ENCODE data around the gene LDLRAP1.
"Not testable (repeated sequence)": the region's sequence is repeated elsewhere in the genome, so short reads cannot be mapped to it uniquely, and the experiment has no call there.

The LDLRAP1 gene, protein sequence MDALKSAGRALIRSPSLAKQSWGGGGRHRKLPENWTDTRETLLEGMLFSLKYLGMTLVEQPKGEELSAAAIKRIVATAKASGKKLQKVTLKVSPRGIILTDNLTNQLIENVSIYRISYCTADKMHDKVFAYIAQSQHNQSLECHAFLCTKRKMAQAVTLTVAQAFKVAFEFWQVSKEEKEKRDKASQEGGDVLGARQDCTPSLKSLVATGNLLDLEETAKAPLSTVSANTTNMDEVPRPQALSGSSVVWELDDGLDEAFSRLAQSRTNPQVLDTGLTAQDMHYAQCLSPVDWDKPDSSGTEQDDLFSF

GRCh38 chr1:25543425-25544242 is at the start of gene LDLRAP1:
TSS of gene LDLRAP1 (plus strand) at chr1:25543606. CDS start at chr1:25543699, 93 bp downstream.
- DNase-seq (ENCODE audit: low spot score): peak; percentile 95

DNA sequence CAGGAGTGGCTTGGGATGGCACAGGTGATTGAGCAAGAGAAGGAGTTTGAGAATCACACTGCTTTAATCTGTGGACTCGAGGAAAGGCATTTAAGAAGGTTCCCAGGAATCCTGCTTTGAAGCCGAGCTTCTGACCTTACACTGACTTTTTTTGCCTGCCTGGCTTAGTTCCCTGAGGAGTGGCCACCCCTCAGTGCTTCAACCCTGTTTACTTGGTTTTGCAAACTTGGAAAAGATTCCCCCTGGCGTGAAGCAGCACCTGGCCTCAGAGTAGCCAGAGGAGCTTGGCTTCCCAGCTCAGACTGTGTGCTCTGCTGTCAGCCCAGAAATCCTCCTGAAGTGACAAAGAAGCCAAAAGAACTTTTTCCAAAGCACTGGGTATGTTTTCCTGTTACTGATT is 48.5 kb upstream of the LDLRAP1 start:
- no peak for DNase-seq (ENCODE audit: low spot score)

DNA sequence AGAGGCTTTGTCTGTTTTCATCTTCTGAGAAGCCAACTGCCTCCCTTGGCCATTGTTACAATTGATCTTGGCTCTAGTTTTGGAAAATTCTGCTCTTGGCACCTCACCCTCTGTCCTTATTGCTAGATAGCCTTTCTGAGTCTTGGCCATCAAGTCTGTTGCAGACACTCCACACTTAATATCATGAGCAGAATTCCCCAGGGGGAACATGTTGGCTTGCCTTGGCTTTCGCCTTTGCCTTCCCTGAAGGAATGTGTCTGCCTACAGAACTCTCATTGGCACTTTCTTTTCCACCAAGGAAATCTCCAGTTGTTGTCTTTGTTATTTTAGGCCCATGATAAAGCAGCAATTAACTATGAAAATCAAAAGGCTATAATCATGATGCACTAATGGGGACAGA is 42.7 kb upstream of the LDLRAP1 start:
- no peak for DNase-seq (ENCODE audit: low spot score)

DNA sequence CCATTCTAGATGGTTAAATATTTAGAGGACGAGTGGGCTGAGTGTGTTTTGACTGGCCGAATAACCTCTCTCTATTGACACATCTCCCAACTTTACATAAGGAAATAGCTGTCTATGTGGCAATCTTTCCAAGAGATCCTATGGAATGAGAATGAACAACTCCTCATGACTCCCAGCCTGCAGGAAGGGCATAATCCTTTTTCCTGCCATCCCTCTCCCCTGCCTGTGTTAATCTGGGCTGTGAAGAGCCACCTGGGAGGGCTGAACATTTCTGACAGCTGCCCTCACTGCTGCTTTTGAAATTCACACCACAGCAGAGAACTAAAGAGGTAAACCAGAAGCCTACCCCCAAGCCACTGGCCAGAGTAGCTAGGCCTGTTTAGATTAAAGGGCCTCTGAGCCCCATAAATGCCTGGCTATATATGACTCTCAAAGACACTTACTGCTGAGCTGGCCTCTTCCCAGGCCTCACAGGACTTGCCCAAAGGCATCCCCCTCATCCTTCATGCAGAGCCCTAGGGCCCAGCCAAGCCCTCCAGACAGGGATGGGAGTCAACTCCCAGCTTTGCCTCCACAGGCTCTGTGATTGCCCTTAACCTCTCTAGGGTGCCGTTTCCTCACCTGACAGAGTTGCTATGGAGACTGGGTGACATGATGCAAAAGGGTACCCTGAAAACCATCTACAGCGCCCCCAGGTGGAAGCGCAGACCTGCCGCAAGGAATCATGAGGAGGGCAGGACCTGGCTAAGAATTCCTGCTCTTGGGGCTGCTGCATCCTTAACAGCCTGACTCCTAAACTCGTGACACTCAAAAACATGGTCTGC is 42.0 kb upstream of the LDLRAP1 start:
- DNase-seq (ENCODE audit: low spot score): peak; percentile 32

DNA sequence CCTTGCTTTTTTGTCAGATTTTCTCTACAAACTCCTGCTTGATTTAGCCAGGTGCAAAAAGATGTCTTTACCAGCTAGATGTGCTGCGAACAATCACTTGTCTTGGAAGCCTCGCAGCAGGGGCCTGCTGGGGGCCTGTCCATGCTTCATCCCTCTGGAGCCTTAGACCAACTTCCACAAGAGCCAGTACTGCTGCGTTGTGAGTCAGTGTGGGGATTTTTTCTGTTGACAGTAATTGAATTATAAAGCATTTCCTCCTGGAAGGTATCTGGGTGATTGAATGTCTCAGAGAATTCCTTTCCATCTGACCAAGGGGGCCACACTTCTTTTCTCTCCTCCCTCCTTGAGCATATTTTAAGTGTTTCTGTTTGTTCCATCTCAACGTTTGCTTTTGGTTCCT is 40.4 kb upstream of the LDLRAP1 start:
- DNase-seq (ENCODE audit: low spot score): no peak

- DNase-seq (ENCODE audit: low spot score): peak; percentile 51
These were observed 39.6 kb upstream of the LDLRAP1 start for GRCh38 chr1:25503551-25504426.

DNA sequence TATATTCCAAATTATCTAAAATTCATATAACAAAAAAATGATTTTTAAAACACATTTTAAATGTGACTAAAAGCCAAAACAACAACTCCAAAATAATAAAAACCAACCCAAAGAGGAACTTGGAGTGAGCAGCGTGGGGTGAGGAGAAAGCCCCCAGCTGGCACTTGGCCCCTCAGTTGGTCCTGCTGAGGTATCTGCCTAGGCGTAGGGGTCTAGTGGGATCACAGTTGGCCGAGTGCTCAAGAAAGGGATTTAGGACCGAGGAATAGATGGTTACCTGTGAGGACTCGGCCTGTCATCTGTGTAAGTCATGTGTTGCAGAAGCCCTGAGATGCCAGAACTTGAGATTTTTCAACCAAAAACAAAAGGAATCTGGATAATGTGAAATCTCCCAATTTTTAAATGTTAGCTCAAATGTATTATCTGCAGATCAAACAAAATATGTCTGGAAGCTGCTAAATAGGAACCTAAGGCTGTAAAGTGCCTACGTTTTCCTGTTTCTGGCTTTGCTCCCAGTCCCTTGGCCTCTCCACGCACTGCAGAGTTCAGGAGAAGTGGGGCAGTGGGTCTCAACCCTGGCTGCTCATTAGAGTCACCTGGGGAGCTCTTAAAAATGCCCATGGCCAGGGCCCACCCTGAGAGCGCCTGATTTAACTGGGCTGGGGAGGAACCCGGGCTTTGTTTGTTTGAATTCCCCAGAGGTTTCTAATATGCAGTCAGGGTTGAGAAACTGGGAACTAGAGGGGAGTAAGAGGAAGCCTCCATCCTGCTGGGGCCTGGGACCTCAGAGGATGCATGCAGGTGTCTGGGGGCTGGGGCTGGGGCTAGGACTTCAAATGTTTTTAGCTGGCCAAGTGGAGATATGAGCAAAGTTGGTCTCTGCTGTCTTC is 38.5 kb upstream of the LDLRAP1 start:
- DNase-seq (ENCODE audit: low spot score): no peak

DNA sequence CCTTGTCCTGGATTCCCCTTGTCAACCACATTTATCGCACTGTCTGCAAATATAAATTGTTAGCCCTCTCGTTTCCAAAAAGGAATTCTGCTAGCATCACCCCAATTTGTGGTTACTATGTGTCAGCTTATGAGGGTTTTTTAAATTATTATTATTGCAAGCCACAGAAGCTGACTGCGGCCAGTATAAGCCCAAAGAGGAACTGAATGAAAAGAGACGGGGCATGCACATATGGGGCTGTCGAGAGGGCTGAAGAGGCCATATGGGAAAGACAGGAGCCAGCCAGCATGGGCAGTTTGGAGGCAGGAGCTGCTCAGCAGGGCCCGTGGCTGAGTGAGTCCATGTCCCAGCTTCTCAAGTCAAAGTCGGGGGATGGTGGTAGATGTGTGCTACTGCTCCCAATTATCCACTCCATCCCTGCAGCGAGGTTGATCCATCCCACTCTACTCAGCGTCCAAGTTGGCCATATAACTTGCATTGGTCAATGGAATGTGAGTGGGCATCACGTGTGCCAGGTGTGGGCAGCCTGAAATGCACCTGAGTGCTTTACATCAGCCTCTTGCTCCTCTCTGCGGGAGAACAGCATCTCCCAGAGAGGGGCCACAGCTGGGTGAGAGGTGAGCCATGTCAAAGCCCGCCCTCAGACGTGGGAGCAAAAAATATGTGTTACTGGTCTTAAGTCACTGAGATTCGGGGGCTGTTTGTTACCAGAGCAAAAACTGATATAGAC is 37.6 kb upstream of the LDLRAP1 start:
- no peak for DNase-seq (ENCODE audit: low spot score)

GRCh38 chr1:25506566-25507463 is 36.6 kb upstream of the LDLRAP1 start:
- DNase-seq (ENCODE audit: low spot score): not testable (repeated sequence)

DNA sequence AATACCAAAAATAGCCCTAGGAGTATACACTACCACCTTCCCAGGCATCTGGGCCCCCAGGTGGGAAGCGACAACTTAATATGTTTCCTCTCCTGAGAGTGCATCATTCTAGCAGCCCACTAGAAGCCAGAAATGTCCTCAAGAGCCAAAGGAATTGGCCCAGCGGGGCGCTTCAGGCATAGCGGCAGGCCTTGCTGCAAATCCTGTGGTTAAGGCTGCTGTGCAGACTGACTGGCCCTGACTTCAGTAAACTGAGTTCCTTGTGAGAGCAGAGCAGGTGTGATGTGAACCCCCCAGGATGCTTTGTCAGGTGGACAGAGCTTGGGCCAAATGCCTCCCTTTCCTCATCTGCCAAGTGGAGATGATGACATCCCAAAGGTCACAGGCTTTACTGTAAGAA is 29.7 kb upstream of the LDLRAP1 start:
- DNase-seq (ENCODE audit: low spot score): no peak

GRCh38 chr1:25515033-25515432 is 28.4 kb upstream of the LDLRAP1 start:
- DNase-seq (ENCODE audit: low spot score): no peak

- DNase-seq (ENCODE audit: low spot score): no peak
These were observed 26.7 kb upstream of the LDLRAP1 start for GRCh38 chr1:25516686-25517085.

DNA sequence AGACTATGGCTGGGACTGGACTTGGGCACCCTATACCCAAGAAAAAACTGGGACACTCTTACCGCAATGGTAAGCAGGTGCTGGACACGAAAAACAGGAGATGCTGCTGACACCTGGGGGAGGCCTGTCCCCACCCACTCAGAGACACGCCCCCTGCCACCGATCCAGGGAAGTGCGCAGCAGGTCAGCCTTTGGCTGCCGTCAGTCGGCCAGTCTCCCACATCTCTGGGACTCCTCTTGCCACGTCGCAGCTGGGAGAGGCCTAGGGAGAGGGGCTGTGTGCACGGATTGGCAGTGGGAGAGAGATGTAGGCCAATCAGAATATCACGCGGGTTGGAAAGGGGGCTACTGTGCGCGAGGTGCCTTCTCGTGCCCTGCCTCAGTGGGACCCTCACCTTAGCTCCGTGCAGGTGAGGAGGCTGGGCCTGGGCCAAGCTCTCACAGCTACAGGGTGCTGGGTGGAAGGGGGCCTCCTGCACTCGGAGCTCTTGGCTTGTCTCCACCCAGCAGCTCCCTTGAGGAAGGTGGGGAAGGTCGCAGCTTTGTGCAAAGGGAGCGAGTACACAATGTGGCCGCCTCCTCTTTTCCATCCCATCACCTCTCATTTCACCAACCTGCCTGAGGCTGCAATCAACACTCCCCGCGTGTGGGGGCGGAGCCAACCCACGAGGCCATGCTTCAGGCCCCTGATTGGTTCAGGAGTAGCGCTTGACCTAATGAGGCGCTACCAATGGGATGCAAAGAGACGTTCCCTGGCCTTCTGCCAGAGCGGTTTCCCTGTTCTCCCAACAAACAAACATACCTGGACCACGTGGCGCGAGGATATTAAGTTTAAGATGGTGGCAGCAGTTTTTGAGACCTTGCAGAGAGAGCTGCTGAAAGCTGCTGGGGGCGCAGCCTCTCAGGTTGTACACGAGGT is 25.7 kb upstream of the LDLRAP1 start:
- no peak for DNase-seq (ENCODE audit: low spot score)

GRCh38 chr1:25519624-25520023 is 23.8 kb upstream of the LDLRAP1 start:
- DNase-seq (ENCODE audit: low spot score): peak; percentile 83

DNA sequence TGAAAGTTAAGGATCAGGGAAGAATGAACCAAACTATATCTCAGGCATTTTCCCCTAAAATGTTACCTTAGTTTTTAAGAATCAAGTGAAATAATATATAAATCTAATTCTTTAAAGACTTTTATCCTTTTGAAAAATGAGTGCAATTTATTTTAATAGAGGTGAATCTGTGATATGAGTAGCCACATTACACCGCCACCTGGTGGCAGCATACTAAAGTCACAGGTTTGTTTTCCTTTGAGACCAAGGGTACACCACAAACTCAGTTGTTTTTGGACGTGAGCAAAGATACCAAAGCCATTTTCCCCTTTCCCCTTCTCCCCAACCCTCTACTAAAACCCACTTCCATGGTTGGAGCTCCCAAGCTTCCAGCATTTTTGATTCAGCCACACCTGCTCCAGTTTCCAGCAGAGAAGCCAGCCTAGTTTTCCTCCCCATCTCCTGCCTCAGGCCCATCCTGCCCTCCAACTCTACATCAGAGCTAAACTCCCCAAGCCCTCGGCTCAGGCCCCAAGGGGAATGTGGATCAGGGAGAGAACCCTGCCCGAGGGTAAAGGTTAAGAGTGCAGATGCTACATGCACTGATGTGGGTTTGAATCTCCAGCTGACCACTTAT is 22.9 kb upstream of the LDLRAP1 start:
- DNase-seq (ENCODE audit: low spot score): peak; percentile 70

DNA sequence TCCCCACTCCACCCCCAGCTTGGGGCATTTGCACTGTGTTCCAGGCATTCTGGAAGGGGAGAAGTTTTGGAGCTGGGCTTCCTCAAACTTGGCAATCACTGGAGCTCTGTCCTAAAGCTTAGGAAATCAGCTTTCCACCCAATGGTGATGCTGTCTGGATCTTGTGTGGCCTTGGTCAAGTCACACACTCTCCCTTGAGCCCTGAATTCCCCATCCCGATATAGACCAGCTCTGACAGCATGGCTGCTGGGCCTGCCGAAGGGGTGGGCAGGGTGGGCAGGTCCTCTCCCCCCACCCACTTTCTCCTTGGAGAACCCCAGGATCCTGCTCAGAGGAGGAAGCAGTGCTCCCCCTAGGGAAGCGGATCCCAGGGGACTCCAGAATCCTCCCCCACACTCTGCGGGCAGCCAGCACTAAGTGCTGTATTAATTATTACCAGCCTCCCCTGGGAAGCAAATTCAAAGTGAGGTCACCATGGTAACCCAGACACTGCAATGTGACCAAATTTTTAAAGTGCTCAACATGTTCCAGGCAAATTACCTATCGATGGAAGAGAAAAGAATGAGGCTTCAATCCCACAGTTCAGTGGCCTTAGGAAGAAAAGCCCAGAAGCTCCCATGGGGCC is 21.3 kb upstream of the LDLRAP1 start:
- DNase-seq (ENCODE audit: low spot score): no peak

- no peak for DNase-seq (ENCODE audit: low spot score)
These were observed 19.9 kb upstream of the LDLRAP1 start for GRCh38 chr1:25523542-25523941.
